HepG2 (cell line): ENCODE data around the gene DPYSL3.

Experiments used
- CREB3 ChIP-seq: sonication (generic); formaldehyde crosslinking; IDR thresholded peaks from 2 replicates; pipeline ENCODE4 v1.5.0; 2020; ENCODE audit warnings: missing genetic modification reagents
- CTCF ChIP-seq: sonication (generic); formaldehyde crosslinking; IDR thresholded peaks from 2 replicates; pipeline ENCODE4 v1.5.0; 2020; ENCODE audit warnings: mild to moderate bottlenecking, missing genetic modification reagents, moderate library complexity
- ELF4 ChIP-seq: sonication (generic); formaldehyde crosslinking; IDR thresholded peaks from 2 replicates; pipeline ENCODE4 v1.5.0; 2020; ENCODE audit warnings: missing genetic modification reagents, mild to moderate bottlenecking, moderate library complexity, borderline replicate concordance
- ERF ChIP-seq: IDR thresholded peaks from 2 replicates; pipeline ENCODE4 v1.6.1; 2018; ENCODE audit warnings: missing biosample characterization, missing genetic modification reagents
- HMGA1 ChIP-seq: sonication (generic); formaldehyde crosslinking; conservative IDR thresholded peaks from 2 replicates; pipeline ENCODE4 v1.4.0; 2020; ENCODE audit warnings: missing genetic modification reagents
- IRX3 ChIP-seq: sonication (generic); formaldehyde crosslinking; IDR thresholded peaks from 2 replicates; pipeline ENCODE4 v1.8.1; 2023; ENCODE audit warnings: mild to moderate bottlenecking, low read depth, missing genetic modification reagents, borderline replicate concordance
- KLF16 ChIP-seq, 2 experiments: sonication (generic) in 1 of 2; formaldehyde crosslinking in 1 of 2; IDR thresholded peaks; 2 replicates each; pipeline versions ENCODE4 v1.6.1 to v1.8.0; 2016 to 2023; ENCODE audit warnings: missing genetic modification reagents in 2 of 2, missing compliant biosample characterization in 1 of 2
- MIXL1 ChIP-seq: IDR thresholded peaks from 2 replicates; pipeline ENCODE4 v1.6.1; 2016
- SP2 ChIP-seq: sonication (generic); formaldehyde crosslinking; IDR thresholded peaks from 2 replicates; pipeline ENCODE4 v1.5.1; 2020; ENCODE audit warnings: mild to moderate bottlenecking, missing genetic modification reagents
- THAP7 ChIP-seq: sonication (generic); formaldehyde crosslinking; IDR thresholded peaks from 2 replicates; pipeline ENCODE4 v1.8.1; 2023; ENCODE audit warnings: mild to moderate bottlenecking, missing genetic modification reagents
- ZNF530 ChIP-seq: sonication (generic); formaldehyde crosslinking; IDR thresholded peaks from 2 replicates; pipeline ENCODE4 v1.5.0; 2020; ENCODE audit warnings: low read depth, mild to moderate bottlenecking, missing genetic modification reagents

GRCh38 chr5:147481376-147481775 lies 28.5 kb downstream of the DPYSL3 start:
- TF ChIP-seq ERF (CRISPR knock-in tag): no peak
- no peak for TF ChIP-seq IRX3 (CRISPR knock-in tag)
- no peak for TF ChIP-seq THAP7 (CRISPR knock-in tag)
- no peak for TF ChIP-seq ZNF530
- no peak for TF ChIP-seq CREB3
- no peak for TF ChIP-seq CTCF (CRISPR knock-in tag)
- no peak for TF ChIP-seq KLF16 (CRISPR knock-in tag; IDR thresholded peaks at IDR 0.05)
- no peak for TF ChIP-seq MIXL1 (CRISPR knock-in tag)
- no peak for TF ChIP-seq SP2 (CRISPR knock-in tag)
- no peak for TF ChIP-seq HMGA1 (CRISPR knock-in tag)
- TF ChIP-seq ELF4 (CRISPR knock-in tag): no peak
